Hepatocyte (in vitro differentiated cells): ENCODE measurements around the gene DUSP10.

ENCODE experiments used
- CTCF ChIP-seq: fragments of 200-600 bp; sonication (generic); IDR thresholded peaks from 2 replicates; pipeline ENCODE4 v1.5.1; 2016; ENCODE audit warnings: antibody characterized with exemption, mild to moderate bottlenecking; ENCODE audit not compliant: poor library complexity
- EZH2 ChIP-seq: fragments of 200-600 bp; sonication (generic); IDR thresholded peaks from 2 replicates; pipeline ENCODE4 v1.6.1; 2016; ENCODE audit warnings: antibody characterized with exemption, mild to moderate bottlenecking, borderline replicate concordance
- EZH2phosphoT487 ChIP-seq: fragments of 200-600 bp; sonication (generic); IDR thresholded peaks from one replicate; pipeline ENCODE4 v1.6.1; 2018; ENCODE audit warnings: antibody characterized with exemption, mild to moderate bottlenecking, low read depth, moderate library complexity; ENCODE audit not compliant: unreplicated experiment, severe bottlenecking

GRCh38 chr1:221742555-221743415, 896 bp upstream of the DUSP10 start:
- TF ChIP-seq CTCF: peak; percentile 35
- TF ChIP-seq EZH2: no peak
- no peak for TF ChIP-seq EZH2phosphoT487
